Skin of body (tissue), 2 donors: Measurements from ENCODE around the gene VSTM2B. TPM values are rescaled to one million over a fixed set of nuclear protein-coding genes. Genes with fewer than 3 reads are reported as not detected.
A peak's percentile ranks its signal among the peaks of the same experiment; 100 is the strongest.

Experiments used
- DNase-seq: peaks from one replicate; lab custom pipeline; 2025; lab: John Stamatoyannopoulos, UW
- total RNA-seq: library from RNA; depleted of rRNA; stranded (reverse); fragments of >200 nt; gene quantifications from one replicate; pipeline ENCODE4 v1.2.3, GENCODE V29; 2014

The VSTM2B gene
- total RNA-seq, 1 donor from 2014 or later = not detected

GRCh38 chr19:29515233-29515619 lies 10.6 kb upstream of the VSTM2B start:
- DNase-seq = no peak

- no peak for DNase-seq
These were observed 10.0 kb upstream of the VSTM2B start for GRCh38 chr19:29515706-29516357.

- DNase-seq = no peak
These were observed 9.5 kb upstream of the VSTM2B start for GRCh38 chr19:29516358-29516725.

- DNase-seq = no peak
These were observed 8.9 kb upstream of the VSTM2B start for GRCh38 chr19:29516821-29517395.

- no peak for DNase-seq
These were observed 8.4 kb upstream of the VSTM2B start for GRCh38 chr19:29517412-29517811.

- DNase-seq = no peak
These were observed 7.8 kb upstream of the VSTM2B start for GRCh38 chr19:29517946-29518345.

- DNase-seq = no peak
These were observed 6.6 kb upstream of the VSTM2B start for GRCh38 chr19:29519146-29519545.

- DNase-seq = no peak
These were observed 5.9 kb upstream of the VSTM2B start for GRCh38 chr19:29519931-29520330.

- DNase-seq = no peak
These were observed 5.4 kb upstream of the VSTM2B start for GRCh38 chr19:29520390-29520789.

GRCh38 chr19:29521291-29522075 lies 4.3 kb upstream of the VSTM2B start:
- no peak for DNase-seq

- no peak for DNase-seq
These were observed 2.2 kb upstream of the VSTM2B start for GRCh38 chr19:29523568-29523967.

- DNase-seq = no peak
These were observed 1.4 kb upstream of the VSTM2B start for GRCh38 chr19:29524201-29524911.

GRCh38 chr19:29524912-29525831 lies 622 bp upstream of the VSTM2B start:
- DNase-seq = no peak

- no peak for DNase-seq
These were observed 1.1 kb downstream of the VSTM2B start for GRCh38 chr19:29526730-29527499.

GRCh38 chr19:29527500-29528328 lies 1.9 kb downstream of the VSTM2B start:
- DNase-seq = no peak

GRCh38 chr19:29528350-29528945 lies 2.7 kb downstream of the VSTM2B start:
- DNase-seq = peak; percentile 75

GRCh38 chr19:29528946-29529645 lies 3.3 kb downstream of the VSTM2B start:
- no peak for DNase-seq
